SU-DHL-6 (cell line): ENCODE data around the gene KCNB1.

ENCODE experiments used
- H2AFZ ChIP-seq: fragments of 200-600 bp; sonication (generic); 2 replicates; pipeline ENCODE4 v1.6.1; 2014; ENCODE audit warnings: low read depth, mild to moderate bottlenecking, moderate library complexity, mixed read lengths, antibody characterized with exemption, low read length; ENCODE audit not compliant: severe bottlenecking
- H3F3A ChIP-seq: fragments of 200-600 bp; shearing (Covaris generic); 2 replicates; pipeline ENCODE4 v1.6.0; 2016; ENCODE audit warnings: antibody characterized with exemption, mild to moderate bottlenecking; ENCODE audit not compliant: insufficient read depth
- H3K27ac ChIP-seq: fragments of 200-600 bp; sonication (generic); 2 replicates; pipeline ENCODE4 v1.5.1; 2016; ENCODE audit warnings: low read depth, mild to moderate bottlenecking, low read length, moderate library complexity, mixed read lengths
- H3K27me3 ChIP-seq: fragments of 200-600 bp; sonication (generic), shearing (Covaris generic); 2 replicates; pipeline ENCODE4 v1.6.0; 2014; ENCODE audit warnings: mild to moderate bottlenecking, low read length
- H3K36me3 ChIP-seq: fragments of 200-600 bp; sonication (generic); 2 replicates; pipeline ENCODE4 v1.6.1; 2014; ENCODE audit warnings: mild to moderate bottlenecking, low read length, mixed read lengths
- H3K4me2 ChIP-seq: fragments of 300-600, 200-600 bp; shearing (Covaris generic), sonication (generic); 2 replicates; pipeline ENCODE4 v1.6.0; 2014; ENCODE audit warnings: low read length, low read depth, mild to moderate bottlenecking; ENCODE audit not compliant: poor library complexity, severe bottlenecking
- H3K4me3 ChIP-seq: fragments of 200-600 bp; sonication (generic); 2 replicates; pipeline ENCODE4 v1.5.1; 2014; ENCODE audit warnings: antibody characterized with exemption, low read length, mild to moderate bottlenecking, mixed read lengths; ENCODE audit not compliant: insufficient read depth, poor library complexity, severe bottlenecking
- H3K79me2 ChIP-seq: fragments of 200-600 bp; sonication (generic); 2 replicates; pipeline ENCODE4 v1.6.1; 2014; ENCODE audit warnings: mild to moderate bottlenecking, low read length, moderate library complexity; ENCODE audit not compliant: insufficient read depth
- H3K9ac ChIP-seq: fragments of 200-600 bp; sonication (generic); 2 replicates; pipeline ENCODE4 v1.7.0; 2014; ENCODE audit warnings: mild to moderate bottlenecking, low read length
- H3K9me2 ChIP-seq: fragments of 200-600 bp; sonication (generic); replicated peaks from 2 replicates; pipeline ENCODE4 v1.6.1; 2014; ENCODE audit warnings: low read length; ENCODE audit not compliant: insufficient read depth
- H3K9me3 ChIP-seq: fragments of 200-600 bp; sonication (generic); 2 replicates; pipeline ENCODE4 v1.6.1; 2014; ENCODE audit warnings: low read length, mixed read lengths; ENCODE audit not compliant: insufficient read depth
- H4K20me1 ChIP-seq: fragments of 200-600 bp; sonication (generic); 2 replicates; pipeline ENCODE4 v1.6.1; 2014; ENCODE audit warnings: low read depth, mild to moderate bottlenecking, antibody characterized with exemption, low read length, moderate library complexity, mixed read lengths
- CTCF ChIP-seq: fragments of 200-600 bp; sonication (generic); IDR thresholded peaks from one replicate; pipeline ENCODE4 v1.5.1; 2017; ENCODE audit warnings: antibody characterized with exemption, mild to moderate bottlenecking, low read length, moderate library complexity; ENCODE audit not compliant: insufficient read depth, poor library complexity, severe bottlenecking
- EZH2phosphoT487 ChIP-seq: fragments of 200-600 bp; sonication (generic), shearing (Covaris generic); conservative IDR thresholded peaks from 2 replicates; pipeline ENCODE4 v1.6.1; 2018; ENCODE audit warnings: mild to moderate bottlenecking, antibody characterized with exemption, low read length, moderate library complexity, mixed read lengths

KCNB1 gene

GRCh38 chr20:49391404-49392245, 90.8 kb downstream of the KCNB1 start:
- H2AFZ ChIP-seq, result no peak overlapping the region
- no peak overlapping the region for H3K27ac ChIP-seq
- no peak overlapping the region for H3K4me2 ChIP-seq
- no peaks in the 10 kb centered on the region for H3K79me2 ChIP-seq
- H3K4me3 ChIP-seq, result no peak overlapping the region
- H3K27me3 ChIP-seq, result no peaks in the 10 kb centered on the region
- H3F3A ChIP-seq, result no peaks in the 10 kb centered on the region
- H3K9me2 ChIP-seq, result no peaks in the 10 kb centered on the region
- TF ChIP-seq EZH2phosphoT487, result no peak
- no peak for TF ChIP-seq CTCF
- H3K36me3 ChIP-seq, result no peaks in the 10 kb centered on the region
- no peak overlapping the region for H3K9ac ChIP-seq
- H4K20me1 ChIP-seq, result no peaks in the 10 kb centered on the region
- no peaks in the 10 kb centered on the region for H3K9me3 ChIP-seq

- Histone ChIP-seq H4K20me1 (no peaks in the 10 kb centered on the region), H2AFZ (no peak overlapping the region), H3K79me2 (no peaks in the 10 kb centered on the region), H3F3A (no peaks in the 10 kb centered on the region), H3K9me3 (no peaks in the 10 kb centered on the region), H3K36me3 (no peaks in the 10 kb centered on the region), H3K27ac (no peak overlapping the region), H3K9ac (no peak overlapping the region), H3K27me3 (no peaks in the 10 kb centered on the region), H3K9me2 (no peaks in the 10 kb centered on the region), H3K4me2 (no peak overlapping the region), H3K4me3 (no peak overlapping the region)
- TF ChIP-seq EZH2phosphoT487, result no peak
- no peak for TF ChIP-seq CTCF
Measured at GRCh38 chr20:49389854-49390253, 92.6 kb downstream of the KCNB1 start.

- Histone ChIP-seq H3F3A (no peaks in the 10 kb centered on the region), H3K9me3 (no peaks in the 10 kb centered on the region), H3K9ac (no peak overlapping the region), H3K9me2 (no peaks in the 10 kb centered on the region), H4K20me1 (no peaks in the 10 kb centered on the region), H3K4me3 (no peak overlapping the region), H3K79me2 (no peaks in the 10 kb centered on the region), H3K36me3 (no peaks in the 10 kb centered on the region), H3K27ac (no peak overlapping the region), H3K4me2 (no peak overlapping the region), H3K27me3 (no peaks in the 10 kb centered on the region), H2AFZ (no peak overlapping the region)
- TF ChIP-seq EZH2phosphoT487 (no peak), CTCF (no peak)
Measured at GRCh38 chr20:49388744-49389143, 93.7 kb downstream of the KCNB1 start.
